ENCODE data around the gene ACSM2B.

DNA sequence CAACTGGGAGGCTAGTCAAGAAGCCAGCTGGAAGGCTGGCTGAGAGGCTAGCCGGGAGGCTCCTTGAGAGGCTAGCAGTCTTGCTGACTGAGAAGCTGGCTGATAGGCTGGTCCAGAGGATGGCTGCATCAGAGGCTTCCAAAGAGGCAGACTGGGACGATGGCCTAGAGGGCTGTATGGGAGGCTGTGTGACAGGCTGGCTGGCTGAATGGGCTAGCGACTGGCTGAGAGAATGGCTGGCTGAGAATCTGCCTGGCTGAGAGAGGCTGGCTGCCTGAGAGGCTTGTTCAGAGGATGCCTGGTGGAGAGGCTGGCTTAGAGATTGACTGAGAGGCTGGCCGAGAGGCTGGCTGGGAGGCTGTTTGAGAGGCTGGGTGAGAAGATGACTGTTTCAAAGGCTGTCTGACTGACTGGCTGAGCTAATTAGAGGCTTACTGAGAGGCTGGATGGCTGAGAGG lies 34.8 kb upstream of the ACSM2B start:
- TF ChIP-seq, protein P1, sequence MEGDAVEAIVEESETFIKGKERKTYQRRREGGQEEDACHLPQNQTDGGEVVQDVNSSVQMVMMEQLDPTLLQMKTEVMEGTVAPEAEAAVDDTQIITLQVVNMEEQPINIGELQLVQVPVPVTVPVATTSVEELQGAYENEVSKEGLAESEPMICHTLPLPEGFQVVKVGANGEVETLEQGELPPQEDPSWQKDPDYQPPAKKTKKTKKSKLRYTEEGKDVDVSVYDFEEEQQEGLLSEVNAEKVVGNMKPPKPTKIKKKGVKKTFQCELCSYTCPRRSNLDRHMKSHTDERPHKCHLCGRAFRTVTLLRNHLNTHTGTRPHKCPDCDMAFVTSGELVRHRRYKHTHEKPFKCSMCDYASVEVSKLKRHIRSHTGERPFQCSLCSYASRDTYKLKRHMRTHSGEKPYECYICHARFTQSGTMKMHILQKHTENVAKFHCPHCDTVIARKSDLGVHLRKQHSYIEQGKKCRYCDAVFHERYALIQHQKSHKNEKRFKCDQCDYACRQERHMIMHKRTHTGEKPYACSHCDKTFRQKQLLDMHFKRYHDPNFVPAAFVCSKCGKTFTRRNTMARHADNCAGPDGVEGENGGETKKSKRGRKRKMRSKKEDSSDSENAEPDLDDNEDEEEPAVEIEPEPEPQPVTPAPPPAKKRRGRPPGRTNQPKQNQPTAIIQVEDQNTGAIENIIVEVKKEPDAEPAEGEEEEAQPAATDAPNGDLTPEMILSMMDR (IDR thresholded peaks at IDR 0.05), result no peak
- TF ChIP-seq POLR2A (IDR thresholded peaks at IDR 0.05) (no peak), POLR2AphosphoS5 (IDR thresholded peaks at IDR 0.05) (no peak)
